NCI-H146 (cell line): ENCODE data around the gene ELF5.

Experiments used
- DNase-seq: peaks from one replicate; lab custom pipeline; 2025; lab: John Stamatoyannopoulos, UW

ELF5 gene

DNA sequence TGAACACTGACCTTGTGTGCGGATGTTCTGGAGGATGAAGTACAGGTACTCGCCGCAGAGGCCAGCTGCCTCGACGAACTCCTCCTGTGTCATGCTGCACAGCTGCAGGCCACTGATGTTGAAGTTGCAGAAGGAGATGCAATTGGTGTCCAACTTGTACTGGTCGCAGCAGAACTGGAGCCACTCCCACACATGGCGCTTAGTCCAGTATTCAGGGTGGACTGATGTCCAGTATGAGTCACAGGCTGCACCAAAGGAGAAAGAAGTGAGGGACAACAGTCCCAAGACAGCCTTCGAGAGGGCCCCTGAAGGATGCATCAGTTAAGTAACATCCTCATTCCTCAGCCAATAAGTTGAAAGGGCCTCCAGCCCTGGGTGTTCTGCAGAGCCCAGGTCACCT is 20.1 kb downstream of the ELF5 start:
- no peak for DNase-seq

DNA sequence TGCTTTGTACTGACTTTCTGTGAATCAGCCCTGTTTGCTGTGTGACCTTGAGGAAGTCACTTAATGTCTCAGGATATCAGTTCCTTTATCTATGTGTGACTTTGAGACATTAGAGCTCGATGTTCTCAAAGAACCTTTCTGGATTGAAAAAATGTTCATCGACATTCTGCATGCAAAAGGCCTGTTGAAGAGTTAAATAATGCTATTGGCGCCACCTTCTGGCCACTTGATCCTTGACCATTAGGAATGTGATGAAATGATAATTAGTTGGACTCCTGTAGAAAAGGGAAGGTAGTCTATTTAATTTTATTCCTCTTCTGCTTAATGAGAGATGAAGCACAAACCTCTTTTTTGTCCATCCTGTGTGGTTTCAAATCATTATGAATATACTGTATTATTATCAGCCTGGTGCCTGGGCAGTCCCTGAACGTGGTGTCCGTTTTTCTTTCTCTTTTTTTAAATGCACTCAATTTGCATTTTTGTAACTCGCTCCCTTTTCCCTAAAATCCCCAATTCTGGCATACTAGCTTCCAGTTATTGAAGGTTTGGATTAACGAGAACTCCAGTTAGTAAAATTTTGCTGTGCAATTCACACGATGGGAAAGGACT is 20.7 kb downstream of the ELF5 start:
- peak; percentile 62 for DNase-seq

DNA sequence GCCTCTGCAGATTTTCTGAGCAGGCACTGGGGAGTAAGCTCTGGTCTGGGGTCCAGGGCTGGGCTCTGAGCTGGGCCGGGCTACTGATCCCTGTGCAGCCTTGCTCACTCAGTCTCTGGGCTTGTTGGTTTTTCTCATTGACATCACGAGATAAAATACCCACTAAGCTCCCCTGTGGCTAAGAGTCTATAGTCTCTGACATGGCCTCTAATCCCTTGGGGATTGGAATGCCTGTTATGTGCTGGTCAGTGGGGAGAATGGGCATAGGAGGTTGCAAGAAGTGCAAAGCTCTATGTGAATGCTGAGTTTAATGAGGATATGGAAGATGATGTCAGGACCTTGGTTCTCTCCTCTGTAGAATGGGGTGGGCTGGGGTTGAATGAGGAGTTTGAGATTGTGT is 23.3 kb downstream of the ELF5 start:
- DNase-seq = no peak

DNA sequence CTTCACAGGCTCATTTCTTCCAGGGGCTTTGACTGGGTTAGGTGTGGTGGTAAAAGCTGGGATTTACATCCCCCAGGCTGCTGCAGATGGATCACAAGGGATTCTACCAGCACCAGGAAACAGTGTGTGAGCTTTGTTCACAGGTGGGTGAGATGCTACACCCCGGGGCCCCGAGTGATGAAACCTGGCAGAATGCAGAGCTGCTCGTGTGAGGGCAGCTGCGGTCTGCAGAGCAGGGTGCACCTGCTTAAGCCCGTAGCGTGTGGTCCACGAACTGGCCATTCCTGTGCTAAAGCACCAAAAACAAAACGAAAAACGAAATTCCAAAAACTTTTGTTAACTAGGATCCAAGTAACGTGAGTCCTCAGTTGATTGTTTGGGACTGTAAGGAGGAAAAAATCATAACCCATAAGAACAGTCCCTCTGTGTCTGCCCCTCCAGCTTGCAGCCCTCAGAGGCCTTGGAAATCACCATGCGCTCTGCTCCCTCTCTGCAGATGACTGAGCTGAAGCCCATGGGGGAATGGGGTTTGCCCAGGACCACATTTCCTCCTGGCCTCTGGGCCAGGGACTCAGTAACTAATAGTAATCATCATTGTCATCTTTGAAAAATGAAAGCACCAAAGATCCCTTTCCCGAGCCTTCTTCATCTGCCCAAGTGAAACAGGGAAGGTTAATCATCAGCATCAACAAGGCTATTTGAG is 24.6 kb downstream of the ELF5 start:
- DNase-seq = peak; percentile 18

DNA sequence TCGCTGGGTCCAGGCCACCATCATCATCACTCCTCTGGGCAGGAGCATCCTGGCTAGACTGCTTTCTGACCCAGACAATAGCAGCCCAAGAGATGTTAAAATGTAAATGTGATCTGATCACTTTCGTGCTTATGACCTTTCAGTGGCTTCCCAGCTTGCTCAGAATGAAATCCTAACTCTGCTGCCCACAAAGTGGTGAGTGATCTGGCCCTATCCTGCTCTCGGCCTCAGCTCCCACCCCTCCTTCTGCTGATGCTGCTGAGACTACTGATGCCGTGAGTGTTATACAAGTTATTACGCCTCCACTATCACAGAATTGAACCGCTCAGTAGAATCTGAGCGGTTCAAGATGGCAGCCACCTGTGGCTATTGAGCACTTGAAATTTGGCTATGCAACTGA is 26.2 kb downstream of the ELF5 start:
- no peak for DNase-seq

DNA sequence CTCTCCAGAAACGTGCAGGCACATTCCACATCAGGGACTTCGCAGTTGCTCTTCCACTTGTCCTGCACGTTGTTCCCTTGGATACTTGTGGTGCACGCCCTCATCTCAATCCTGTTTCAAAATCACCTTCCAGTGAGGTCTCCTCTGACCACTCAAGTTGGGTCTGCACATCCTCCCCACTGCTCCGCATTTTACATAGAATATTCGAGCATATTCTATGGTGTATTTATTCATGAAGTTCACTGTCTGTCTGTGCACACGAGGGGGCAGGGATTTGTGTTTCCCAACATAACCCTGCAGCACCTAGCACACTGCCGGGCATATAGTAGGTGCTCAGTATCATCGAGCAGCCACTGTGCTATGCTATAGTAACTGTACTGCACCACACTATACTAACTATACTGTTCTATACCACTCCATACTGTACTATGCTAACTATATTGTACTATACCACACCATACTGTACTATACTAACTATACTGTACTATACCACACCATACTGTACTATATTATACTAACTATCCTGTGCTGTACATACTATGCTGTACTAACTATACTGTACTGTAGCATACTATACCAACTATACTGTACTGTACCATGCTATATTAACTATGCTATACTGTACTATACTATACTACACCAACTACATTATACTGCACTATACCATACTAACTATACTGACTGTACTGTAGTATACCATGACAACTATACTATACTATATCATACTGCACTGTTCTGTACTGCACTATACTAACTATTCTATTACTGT is 30.3 kb downstream of the ELF5 start:
- DNase-seq = no peak

DNA sequence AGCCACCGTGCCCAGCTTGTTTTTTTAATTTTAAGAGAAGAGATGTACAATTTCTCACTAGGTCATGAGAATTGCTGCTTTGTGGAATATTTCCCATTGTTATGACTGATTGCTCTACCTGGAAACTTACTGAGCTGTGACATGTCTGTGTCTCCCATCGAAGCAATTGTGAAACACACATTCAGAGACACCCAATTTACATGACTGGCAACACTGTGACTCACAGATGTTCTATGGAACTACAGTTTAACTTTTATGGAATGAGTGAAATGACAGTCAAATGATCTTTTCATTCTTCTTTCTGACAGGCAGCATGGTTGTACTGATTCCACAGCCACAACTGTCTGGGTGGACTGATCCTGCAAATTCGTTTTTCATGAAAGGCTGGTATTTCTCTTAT is 32.3 kb downstream of the ELF5 start:
- DNase-seq = no peak

DNA sequence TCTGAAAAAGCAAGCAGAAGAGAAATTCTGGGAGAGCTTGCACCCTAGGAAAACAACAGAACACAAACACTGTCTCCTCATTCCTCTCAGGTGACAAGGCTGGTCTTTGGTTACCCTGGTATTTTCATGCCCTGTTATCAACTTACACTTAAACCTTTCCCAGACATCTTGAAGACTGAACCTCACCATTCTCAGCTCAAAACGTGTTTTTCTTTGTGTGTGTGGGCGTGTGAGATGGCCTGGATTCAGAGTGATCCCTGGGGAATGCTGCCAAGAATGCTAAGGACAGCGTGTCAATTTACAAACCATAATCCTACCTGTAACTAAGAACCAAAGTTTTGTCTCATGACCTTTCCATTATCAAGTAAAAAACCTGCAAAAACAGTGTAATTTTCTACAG is 33.3 kb downstream of the ELF5 start:
- DNase-seq = no peak

DNA sequence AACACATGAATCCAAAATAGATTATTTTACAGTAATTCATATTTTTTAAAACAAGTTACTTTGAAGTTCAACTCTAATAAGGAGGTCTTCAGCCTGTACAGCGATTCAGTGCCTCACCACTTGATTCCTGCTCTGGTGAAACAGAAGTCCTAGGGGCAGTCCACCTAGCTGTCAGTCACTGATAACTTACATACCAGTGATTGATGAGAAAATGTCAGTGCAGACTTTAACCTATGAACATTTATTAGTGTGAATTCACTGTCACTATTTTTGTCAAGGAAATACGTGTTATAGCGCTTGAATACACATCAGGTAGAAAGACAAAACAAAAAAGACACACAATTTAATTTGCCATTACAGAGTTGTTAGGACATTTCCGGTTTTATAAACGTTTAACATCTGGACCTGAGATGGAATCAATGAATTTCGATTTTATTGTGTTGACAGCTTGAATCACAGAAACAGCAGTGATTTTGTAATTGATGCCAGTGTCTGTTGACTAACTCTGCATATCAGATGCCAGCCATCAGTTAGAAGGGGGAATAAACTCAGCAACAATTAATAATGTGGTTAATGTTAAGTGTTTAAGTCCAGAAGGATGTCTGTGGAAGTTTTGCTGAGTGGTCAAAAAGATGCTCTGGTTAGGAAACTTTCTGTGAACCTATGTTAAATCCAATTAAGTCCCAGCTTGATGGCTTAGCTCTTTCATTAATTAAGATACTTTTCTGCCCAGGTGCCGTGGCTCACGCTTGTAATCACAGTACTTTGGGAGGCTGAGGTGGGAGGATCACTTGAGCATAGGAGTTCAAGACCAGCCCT is 34.5 kb downstream of the ELF5 start:
- no peak for DNase-seq

DNA sequence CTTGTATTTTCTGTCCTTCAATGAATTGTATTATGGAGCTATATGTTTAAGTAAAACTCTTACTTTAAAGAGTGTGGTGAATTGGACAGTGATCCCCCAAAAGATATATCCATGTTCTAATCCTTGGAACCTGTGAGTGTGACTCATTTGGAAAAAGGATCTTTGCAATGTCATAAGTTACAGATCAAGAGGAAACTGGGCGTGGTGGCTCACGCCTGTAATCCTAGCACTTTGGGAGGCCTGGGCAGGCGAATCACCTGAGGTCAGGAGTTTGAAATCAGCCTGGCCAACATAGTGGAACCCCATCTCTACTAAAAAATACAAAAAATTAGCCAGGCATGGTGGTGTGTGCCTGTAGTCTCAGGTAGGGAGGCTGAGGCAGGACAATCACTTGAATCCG is 36.7 kb downstream of the ELF5 start:
- no peak for DNase-seq

DNA sequence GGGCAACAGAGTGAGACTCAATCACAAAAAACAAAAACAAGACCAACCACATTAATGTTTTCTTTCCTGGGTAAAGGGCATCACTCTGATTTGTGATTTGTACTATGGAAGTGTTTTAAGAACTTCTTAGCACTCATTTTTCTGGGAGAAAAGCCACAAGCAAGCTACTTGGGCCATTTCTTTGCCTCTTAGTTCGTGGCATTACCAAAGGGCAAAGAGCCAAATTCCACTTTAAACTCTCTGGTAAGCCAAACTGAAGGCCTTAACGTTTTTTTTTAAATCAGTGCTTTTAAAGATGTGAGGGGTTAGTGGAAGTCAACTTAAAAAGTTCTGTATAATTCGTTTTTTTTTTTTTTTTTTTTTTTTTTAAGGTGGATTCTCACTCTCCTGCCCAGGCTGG is 37.9 kb downstream of the ELF5 start:
- no peak for DNase-seq

DNA sequence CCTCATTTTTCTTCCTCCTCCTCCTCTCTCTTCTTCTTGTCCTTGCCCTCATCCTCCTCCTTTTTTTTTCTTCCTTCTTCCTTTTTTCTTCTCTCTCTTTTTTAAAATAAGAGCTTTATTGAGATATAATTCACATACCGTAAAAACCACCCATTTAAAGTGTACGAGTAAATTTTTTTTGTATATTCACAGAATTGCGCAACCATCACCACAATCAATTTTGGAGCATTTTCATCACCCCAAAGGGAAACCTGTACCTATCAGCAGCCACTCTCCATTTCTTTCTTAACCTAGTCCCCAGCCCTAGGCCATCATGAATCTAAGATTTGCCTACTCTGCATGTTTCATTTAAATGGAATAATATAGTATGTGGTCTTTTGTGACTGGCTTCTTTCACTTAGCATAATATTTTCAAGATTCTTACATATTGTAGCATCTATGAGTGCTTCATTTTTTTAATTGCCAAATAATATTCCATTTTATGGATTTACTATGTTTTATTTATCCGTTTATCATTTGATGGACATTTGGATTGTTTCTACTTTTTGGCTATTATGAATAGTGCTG is 39.9 kb downstream of the ELF5 start:
- no peak for DNase-seq

DNA sequence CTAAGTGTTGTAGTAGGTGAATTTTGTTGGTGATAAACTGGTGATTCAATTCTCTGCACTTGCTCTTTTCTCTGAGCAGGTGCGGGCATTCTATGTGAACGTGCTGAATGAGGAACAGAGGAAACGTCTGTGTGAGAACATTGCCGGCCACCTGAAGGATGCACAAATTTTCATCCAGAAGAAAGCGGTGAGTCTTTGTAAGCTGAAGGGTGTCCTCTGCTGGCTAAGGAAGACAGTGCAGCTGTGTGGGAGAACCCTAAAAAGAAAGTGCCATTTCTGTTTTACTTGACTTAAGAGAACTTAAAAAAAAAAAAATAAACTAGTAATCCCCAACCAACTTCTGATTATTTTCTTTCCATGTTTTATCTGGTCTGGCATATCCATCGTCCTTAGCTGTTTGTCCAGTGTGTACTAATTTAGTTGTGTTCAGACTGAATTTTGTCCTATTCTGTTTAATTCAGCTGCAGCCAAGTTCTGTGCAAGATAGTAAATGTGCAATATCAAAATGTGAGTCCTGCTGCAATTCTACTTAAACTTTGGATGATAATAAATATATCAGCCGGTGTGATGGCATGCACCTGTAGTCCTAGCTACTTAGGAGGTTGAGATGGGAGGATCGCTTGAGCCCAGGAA is 45.3 kb downstream of the ELF5 start:
- peak; percentile 35 for DNase-seq

DNA sequence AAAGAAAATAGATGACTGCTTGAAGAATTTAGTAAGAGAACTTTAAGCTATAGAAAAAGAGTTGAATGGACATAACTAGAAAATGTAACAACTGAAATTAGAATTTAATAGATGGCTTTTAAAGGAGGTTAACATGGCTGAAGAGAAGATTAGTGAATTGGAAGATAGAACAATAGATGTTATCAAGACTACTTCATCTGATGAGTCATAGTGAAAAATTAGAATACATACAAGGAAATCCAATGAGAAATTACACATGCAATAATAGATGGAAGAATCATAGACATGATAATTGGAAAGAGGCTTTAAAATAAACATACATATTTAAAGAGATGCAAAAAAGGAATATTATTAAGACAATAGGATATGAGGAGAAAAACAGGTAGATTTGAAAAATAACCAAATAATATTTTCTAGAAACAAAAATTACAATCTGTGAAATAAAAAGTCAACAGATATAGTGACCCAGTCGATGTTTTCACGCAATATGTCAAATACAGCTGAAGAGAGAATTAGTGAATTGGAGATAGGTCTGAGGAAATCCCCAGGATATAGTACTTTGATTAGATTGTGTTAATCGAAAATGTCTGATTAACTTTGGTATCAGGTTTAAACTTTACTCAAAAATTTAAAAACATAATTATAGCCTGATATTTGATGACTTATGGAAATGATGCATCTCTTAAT is 46.6 kb downstream of the ELF5 start:
- no peak for DNase-seq

DNA sequence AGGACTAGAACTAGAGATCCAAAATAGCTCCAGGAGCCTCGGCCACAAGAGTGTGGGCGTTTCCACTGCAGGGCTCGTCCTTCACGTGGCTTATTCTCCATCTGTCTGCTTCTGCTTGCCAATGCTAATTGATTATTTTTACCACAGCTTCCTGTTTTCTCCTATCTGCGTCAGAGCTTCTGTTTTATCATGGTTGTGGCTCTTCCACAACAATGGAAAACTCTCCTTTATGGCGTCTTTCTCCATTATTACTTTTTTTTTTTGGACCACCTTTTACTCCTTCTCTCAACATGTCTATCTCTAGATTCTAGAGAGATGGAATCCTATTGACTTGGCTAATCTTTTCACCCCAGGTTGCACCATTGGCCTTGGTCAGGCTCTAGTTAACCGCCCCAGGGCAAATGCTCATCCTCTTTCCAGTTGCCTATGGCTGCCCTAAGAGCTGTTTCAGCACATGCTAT is 49.0 kb downstream of the ELF5 start:
- no peak for DNase-seq

DNA sequence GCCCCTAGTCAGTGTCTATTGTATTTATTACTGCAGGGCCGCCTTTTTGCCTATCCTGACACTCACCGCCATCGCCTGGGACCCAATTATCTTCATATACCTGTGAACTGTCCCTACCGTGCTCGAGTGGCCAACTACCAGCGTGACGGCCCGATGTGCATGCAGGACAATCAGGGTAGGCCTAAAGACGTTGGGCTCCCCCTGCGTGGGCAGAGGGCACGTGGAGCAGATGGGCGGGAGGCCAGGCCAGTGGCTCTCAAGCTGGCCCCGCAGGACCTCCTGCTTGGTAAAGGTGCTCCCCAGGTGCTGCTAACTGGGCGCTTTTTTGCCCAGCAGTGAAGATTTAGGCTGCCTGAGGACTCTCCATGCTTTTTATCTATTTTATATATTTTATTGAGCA is 52.4 kb downstream of the ELF5 start:
- no peak for DNase-seq

DNA sequence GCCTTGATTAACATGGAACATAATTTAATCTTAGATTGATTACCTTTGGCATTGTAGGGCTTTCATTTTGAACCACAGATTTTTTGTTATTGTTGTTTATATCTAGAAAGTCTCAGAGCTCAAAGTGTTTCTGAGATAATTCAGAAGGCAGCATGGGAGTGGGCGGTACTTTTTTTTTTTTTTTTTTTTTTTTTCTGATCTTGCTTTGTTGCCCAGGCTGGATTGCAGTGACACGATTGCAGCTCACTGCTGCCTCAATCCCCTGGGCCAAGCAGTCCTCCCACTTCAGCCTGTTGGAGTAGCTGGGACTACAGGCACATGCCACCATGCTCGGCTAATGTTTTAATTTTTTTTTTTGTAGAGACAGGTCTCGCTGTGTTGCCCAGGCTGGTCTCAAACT is 53.3 kb downstream of the ELF5 start:
- DNase-seq = no peak

DNA sequence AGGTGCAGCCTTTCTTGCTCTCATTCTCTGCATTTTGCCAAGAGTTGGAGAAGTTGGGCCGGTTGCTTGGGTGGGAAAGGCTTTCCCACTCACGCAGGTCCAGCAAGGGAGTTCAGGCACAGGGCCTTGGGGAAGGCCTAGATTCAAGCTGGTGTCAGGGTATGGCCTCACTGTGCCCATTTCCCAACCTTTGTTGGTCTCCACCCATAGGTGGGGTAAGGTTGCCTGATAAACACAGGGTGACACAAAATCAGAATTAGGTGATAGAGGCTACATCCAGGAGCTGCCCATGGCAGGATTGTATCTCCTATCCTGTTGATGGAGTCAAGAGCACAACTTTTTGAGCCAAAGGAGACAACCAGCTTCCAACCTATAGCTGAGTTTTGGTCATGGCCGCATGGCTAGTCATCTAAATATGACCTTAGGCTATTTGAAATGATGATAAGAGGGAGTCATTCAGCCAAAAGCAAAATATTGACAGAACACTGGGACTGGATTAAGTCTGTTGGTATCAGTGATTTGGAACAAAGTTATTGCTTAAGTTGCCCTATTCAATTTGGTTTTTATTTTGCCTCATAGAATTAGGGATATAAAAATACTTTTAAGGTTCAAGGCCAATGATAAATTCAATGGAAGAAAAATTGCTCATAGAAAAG is 54.0 kb downstream of the ELF5 start:
- no peak for DNase-seq

DNA sequence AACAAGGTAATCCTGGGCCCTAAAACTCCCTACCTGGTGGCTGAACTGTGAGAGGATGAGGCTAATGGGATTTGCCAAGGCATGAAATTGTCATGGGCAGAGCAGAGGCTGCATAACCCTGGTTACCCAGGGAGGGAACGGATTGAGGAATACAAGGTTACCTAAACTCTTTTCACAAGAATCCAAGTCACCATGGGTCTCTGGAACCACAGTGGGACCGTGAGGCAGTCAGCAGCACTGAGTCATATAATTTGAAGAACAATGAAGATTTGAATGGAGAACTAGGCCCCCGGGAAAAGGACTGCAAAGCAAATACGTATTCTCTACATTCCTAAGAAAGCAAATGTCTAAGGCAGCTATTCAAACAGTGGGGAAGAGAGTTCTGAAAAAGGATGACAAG is 55.1 kb downstream of the ELF5 start:
- no peak for DNase-seq

DNA sequence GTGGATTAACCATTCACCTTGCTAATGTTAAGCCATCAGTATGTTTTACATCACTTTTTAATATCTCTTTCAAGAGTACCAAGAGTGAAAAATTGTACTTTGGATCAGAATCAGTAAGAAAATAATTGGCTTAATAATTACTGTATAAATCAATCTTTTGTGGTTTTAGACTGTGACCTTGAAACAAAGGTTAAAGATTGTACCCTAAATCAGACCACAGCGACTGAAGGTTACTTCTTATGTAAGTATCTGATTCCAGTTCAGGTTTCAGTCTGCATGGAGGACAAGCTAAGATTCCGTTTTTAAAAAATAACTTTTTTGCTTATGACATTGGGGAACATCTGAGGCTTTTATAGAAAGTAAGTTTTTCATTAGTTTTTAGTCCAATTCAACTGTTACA is 56.0 kb downstream of the ELF5 start:
- no peak for DNase-seq
